GM21529 (cell line): ENCODE measurements around the gene CD34.

Source experiments
- ATAC-seq: cut with Tn5 transposase; IDR thresholded peaks from one replicate; pipeline ENCODE4 v1.9.1; 2021; ENCODE audit not compliant: unreplicated experiment

CD34 gene

DNA sequence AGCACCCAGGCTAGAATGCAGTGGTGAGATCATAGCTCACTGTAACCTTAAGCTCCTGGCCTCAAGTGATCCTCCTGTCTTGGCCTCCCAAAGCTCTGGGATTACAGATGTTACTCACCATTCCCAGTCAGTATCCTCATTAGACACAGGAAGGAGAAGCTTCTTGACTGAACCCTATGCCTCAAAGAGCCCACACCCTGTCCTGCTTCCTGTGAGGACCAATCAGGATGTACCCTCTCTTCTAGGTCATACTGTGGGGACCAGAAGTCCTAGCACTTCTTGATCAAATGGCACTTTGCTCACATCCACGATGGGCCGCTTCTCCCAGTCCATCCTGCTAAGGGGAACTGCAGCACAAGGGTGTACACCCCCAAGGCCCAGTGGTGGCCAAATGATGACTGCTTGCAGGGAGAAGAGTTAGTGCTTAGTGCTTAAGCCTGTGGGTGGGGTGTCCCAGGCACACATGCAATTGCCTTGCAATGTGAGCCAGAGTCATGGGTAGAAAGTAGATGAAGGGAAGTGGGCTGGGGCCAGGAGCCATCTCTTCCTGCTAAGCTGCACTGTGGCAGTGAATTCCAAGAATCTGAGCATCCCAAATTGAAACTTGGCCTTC, 9.8 kb downstream of the CD34 start:
- no peak for ATAC-seq

DNA sequence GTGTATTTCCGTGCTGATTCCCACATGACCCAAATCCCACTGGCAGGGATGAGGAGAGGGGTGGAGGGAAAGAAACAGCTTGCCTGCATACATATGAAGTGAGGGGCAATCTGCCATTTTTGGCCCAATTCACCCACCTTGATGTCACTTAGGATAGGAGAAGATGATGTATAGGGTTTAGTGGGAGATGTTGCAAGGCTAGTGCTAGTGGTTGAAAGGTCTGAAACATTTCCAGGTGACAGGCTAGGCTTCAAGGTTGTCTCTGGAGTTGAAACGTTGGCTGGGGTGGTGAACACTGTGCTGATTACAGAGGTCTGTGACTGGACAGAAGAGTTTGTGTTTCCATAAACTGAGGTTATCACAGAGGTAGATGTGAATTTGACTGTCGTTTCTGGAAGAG, 12.1 kb downstream of the CD34 start:
- no peak for ATAC-seq

DNA sequence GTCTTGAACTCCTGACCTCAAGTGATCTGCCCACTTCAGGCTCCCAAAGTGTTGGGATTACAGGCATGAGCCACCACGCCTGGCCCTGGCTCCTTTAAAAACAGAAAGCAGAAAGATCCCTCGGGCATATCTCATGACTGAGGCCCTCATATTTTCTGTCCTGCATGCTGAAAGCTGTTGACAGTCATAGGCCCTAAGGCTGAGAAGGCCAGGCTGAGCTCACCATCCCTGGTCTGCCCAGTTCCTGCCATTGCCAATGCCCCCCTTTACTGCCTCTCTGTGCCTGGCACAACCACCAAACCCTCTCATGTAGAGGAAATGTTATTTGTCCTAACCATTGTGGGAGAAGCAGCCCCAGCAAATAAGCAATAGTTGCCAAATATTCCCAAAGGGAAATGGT, 12.7 kb downstream of the CD34 start:
- no peak for ATAC-seq

DNA sequence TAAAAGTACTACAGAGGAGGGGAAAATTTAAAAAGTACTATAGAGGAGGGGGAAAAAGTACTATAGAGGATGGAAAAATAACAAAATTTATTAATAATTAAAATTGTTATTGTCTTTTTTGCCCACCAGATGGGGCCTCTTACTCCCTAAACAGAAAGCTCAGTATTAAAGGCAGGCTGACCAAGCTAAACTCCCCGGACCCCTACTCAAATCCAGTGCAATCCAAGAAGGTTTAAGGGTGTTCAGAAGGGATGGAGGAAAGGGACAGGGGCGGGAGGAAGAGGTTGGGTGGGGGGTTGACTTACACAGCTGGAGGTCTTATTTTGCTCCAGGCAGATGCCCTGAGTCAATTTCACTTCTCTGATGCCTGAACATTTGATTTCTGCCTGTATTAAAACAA, 13.7 kb downstream of the CD34 start:
- ATAC-seq: no peak

DNA sequence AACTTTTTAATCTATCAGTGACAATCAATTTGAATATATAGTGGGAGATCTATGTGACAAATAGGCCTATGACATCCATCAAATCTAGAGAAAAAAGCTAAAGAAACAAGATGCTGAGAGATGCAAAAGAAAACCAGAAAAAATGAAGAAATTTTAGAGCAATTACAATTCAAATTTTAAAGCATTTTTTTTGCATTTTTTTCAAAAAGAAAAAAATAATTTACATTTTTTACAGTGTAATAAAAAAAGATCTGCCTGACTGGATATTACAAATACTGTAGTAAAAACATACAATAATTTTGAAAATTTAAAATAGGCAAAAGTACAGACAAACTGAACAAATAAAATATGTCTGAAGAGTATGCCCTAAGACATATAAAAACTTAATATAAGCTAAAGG, 14.4 kb downstream of the CD34 start:
- no peak for ATAC-seq

DNA sequence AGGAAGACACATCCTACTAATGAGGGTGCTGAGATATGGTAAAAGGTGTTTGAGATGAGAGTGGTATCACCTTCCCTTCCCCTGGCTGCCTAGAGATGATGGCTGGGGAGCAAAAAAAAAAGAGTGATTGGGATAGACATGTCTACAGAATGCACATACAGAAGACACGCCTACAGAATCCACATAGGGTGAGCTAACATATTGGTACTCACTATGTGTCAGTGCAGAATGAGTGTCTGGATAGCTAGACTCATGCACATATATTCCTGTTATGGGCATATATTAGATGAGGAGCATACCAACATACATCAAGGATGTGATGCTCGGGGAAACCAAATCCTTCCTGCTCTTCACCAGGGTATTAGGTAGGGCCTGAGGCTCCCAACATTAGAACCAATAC, 16.2 kb downstream of the CD34 start:
- no peak for ATAC-seq

DNA sequence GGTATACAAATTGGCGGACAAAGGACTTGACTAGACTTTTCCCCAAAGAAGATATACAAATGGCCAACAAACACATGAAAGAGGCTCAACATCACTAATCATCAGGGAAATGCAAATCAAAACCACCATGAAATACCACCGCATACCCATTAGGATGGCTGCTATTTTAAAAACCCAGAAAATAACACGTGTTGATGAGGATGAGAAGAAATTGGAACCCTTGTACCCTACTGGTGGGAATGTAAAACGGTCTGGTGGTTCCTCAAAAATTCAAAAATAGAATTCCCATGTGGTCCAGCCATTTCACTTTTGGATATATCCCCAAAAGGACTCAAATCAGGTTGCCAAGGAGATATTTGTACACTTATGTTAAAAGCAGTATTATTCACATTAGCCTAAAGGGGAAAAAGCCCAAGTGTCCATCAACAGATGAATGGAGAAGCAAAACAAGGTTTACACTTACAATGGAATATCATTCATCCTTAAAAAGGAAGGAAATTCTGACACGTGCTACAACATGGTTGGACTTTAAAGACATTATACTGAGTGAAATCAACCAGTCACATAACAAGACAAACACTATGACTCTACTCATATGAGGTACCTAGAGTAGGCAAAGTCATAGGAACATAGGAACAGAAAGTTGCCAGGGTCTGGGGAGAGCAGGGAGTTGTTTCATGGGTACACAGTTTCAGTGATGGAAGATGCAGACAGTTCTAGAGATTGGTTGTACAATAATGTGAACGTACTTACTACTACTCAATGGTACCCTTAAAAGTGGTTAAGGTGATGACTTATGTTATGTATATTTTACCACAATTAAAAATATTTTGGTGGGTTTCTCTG, 17.0 kb downstream of the CD34 start:
- no peak for ATAC-seq

DNA sequence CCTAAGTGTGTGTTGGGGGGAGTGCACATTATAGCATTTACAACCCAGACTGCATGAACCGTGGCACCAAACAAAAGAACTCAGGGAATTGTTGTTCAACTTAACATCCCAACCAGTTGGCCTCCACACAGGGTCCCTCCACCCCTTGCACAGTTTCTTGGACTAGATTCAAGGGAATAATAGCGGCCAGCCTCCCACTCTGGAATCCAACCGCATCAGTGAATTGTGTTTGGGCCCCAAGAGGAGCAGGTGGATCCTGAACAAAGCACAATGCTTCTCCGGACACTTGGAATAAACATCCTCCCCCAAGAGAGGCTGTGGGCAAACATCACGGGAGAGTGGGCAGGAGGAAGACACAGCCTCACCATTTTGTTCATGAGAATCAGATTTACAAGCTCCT, 18.2 kb downstream of the CD34 start:
- no peak for ATAC-seq

DNA sequence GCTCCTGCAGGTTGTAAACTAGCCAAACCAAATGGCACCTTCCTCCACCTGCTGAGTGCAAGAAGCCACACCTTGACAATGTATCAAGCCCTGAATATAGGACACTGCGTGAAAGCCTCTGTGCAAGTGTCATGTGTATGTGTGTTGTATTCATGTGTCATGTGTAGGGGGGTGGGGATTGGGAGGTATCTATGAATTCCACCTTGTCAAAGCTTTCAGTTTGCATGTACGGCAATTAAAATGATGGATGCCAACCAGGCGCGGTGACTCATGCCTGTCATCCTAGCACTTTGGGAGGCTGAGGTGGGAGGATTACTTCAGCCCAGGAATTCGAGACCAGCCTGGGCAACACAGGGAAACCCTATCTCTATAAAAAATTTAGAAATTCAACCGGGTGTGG, 19.8 kb downstream of the CD34 start:
- ATAC-seq: no peak

DNA sequence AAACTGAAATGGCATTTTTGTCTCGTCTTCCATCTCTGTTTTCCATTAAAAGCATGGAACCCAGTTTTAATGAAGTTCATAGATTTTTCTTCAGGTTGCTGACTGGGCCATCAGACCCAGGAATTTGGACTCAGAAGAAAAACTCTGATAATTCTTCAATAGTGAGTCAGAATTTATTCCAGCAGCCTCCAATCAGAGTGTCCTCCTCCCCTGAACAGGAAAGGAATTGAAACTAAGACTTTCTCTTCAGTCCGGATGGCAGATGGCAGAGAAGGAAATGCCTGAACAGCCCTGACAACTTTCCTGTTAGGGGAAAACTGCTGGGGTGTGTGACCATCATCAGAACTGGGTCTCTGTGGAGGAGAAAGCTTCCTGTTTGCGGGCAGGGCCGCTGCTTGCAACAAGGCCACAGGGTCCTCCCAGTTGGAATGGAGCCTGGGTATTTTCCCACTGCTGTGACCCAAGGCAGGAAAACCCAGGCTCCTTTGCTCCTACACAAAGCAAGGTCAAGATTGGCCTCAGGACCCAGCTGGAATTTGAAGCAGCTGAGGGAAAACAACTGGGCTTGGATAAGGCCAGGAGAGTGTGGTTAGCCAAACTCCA, 20.7 kb downstream of the CD34 start:
- ATAC-seq: no peak

DNA sequence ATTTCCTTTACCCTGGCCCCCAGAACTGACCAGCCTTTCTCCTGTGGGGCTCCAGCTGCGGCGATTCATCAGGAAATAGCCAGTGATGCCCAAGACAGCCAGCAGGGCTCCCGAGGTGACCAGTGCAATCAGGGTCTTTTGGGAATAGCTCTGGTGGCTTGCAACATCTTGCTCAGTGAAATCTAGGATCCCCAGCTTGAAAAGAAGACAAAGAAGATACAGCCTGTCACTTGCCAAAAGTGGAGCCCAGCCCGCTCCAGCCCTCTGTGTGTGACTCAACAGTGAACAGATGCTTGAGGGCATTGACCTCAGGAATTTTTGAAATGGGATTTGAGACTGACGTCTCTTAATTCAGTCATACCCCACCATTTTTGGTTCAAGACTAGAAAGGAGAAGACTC, 22.3 kb downstream of the CD34 start:
- no peak for ATAC-seq

DNA sequence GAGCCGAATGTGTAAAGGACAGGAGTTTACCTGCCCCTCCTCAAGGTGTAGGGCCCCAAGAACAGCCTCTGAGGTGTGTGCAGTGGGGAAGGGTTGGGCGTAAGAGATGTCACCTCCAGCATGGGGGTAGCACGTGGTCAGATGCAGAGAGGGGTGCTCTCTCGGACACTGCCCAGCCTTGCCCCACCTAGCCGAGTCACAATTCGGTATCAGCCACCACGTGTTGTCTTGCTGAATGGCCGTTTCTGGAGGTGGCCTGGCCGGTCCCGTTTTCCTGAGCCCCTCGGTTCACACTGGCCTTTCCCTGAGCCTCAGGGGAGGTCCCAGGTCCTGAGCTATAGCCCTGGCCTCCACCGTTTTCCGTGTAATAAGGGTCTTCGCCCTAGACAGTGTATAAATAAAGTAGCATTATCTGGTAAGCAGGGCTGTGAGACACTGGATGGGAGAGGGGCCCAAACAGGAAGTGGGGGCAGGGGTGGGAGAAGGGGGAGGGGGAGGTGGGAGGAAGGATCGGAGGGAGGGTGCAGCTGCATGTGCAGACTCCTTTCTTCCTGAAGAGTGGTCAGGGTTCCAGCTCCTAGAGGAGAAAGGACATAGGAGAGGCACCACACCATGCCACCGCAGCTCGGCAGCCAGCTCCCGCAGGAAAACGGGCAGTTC, 23.3 kb downstream of the CD34 start:
- ATAC-seq: no peak

DNA sequence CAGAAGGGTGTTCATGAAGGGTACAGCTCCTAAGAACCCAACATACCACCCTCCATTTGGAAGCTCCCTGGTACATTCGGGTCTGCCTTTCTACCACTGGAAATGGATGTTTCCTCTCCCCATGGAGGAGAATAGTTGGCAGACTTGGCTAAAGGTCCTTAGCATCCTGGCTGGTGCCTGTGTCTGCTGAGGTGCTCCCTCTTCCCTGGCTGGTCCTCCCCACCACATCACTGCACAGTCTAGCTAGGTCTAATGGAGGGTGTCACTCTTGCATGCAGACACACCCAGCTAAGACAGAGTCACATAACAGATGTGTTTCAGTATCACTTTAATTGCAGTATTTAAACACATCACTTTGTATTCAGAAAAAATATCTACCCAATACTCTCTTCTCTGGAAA, 24.7 kb downstream of the CD34 start:
- ATAC-seq: no peak

DNA sequence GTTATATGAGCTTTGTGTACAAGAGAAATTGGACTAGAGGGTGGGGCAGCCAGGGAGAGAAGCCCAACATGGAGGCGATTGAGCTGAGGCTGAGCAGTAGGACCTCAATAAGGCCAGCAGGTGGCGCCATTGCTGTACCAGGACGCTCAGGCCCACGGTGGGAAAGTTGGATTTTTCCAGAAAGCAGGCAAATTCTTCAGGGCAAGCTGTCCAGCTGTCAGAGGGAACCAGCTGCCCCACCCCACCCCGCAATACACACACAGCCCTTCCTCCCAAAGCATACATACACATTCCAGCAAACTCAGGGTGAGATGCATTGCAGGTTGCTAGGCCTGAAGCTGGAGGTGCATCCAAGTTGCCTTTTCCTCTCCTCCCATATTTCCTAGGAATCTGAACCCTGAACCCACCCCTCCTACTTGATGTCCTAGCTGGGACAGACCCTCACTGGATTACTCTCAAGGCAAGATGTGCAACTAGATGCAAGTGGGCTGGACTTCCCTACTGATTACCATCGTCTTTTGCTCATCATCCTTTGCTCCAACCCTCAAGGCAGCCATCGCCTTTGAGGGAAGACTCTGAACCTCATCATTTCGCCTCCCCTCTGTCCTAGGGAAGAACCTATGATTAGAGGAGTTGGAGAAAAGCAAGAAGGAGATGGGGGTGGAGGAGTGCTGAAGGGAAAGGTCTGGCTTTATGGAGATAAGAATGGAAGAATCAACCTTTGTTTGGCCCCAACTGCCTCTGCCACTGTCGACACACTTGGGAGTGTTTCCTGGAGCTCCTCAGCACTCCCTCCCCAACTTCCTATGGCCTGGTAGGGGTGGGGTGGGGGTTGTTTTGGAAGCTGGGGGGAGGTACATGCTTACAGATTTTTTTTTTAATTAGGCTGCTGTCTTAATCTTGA, 25.5 kb downstream of the CD34 start:
- ATAC-seq: peak; percentile 66

DNA sequence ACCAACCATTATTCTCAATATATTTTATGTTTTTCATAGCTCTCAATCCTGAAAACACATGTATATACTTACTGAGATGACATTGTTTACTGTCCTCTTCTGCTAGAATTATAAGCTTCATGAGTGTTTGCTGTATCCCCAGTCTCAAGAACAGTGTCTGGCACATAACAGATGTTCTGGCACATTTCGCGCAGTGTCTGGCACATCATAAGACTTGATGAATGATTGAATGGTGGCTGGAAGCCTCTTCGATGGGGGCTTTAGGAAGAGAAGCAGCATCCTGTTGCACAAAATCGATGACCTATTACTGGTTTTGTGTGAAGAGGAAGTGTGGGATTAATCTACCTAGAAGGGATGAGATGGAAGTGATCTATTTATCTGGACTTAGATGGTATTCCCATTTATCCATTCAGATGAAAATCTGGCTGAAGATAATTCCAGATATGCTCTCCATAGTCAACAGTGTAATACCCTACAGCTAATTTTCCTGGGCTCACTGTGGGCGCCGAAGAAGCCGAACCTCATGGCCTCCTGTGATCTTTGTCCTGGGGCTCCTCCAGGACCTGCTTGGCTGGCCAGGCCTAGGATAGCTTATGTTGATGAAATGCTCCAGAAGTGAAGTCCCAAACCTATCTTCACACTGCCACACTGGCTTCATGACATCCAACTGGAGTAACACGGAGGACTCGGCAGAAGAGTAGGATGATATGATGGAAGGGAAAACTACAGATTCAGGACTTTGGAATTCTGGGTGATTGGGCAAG, 26.5 kb downstream of the CD34 start:
- ATAC-seq: no peak

DNA sequence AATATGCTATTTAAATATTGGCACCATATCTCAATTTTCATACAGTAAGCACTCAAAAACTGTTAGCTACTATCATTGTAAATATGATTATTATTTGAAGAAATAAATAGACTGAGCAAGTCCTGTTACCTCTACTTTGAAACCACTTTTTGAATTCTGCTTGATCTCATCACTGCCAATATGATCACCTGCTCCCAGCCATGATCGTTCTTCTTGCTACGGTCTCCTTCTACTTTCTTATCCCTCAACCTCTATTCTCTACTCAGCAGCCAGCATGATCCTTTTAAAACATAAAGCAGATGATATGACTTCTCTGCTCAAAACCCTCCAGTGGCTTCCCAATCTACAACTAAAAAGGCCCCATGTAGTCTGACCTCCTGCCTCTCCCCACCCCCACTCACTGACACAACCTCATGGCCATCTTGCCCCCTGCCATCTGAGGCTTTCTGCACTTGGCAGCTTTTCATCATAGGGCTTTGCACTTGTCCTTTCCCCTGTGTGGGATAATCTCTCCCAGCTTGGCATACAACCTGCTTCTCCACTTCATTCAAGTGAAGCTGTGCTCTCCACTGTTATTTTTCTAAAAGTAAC, 27.2 kb downstream of the CD34 start:
- no peak for ATAC-seq

DNA sequence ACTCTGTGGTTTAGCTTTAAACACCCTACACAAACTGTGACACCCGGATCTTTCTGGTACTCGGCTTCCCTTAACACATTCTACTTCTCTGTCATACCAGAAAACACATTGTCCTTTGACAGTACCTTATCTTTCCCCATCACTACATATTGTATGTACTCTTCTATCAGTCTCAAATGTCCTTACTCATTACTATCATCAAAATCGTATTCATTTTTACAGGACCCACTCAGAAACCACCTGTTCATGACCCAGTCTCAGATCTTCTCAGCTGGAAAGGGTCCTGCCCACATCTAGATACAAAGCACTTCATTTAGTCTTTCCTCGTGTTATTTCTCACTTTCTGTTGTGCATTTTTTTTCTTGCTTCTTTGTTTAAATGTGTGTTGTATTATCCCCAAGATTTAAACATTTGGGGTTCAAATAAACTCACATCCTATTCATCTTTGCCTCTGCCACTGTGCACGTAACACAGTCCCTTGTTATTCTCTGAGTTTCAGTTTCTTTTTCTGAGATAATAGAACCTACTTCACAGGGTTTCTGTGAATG, 27.7 kb downstream of the CD34 start:
- ATAC-seq: peak; percentile 68

DNA sequence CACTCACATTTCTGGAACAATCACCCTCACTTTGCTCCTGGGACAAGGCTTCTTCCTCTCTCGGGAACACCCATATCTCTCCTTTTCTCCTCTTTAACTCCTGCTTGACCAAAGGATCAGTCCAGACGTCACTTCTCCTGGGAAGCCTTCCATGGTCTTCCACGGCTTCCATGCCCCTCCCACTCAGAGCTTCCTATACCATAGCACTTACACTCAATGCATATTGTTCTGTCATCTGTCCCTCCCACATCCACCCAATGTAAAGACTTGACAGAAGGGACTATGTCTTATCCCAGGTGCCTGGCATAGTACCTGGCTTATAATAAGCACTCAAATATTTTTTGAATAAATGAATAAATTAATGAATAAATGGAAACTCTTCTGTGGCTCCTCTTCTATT, 28.2 kb downstream of the CD34 start:
- peak; percentile 14 for ATAC-seq

DNA sequence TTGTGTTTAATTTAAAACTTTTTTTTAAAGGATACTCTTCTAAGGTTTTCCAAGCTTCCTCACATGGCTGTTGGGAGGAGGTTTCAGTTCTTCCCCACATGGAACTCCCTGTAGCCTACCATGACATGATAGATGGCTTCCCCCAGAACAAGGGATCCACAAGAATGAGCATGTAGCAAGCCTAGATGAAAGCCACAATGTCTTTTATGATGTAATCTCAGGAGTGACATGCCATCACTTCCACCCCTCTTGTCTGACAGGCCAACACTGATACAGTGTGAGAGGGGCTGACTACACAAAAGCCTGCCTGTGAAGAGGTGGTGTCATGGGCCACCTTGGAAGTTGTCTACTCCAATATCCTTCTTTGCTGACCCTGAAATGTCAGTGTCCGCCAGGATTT, 32.0 kb downstream of the CD34 start:
- no peak for ATAC-seq
